Spleen (tissue), 7 donors: ENCODE measurements around the gene ZNF385B.

Source experiments
- POLR2A ChIP-seq, 3 donors: fragments of 450-650 bp; IDR thresholded peaks; one replicate each; pipeline ENCODE4 v1.5.1; 2017; ENCODE audit warnings: antibody characterized with exemption in 3 of 3, mild to moderate bottlenecking in 1 of 3
- POLR2AphosphoS5 ChIP-seq, 3 donors: sonication (generic); formaldehyde crosslinking; IDR thresholded peaks; one replicate each; pipeline ENCODE4 v1.5.1; 2017; ENCODE audit warnings: antibody characterized with exemption in 3 of 3
- TF ChIP-seq, protein P1 (sequence below), 11 experiments: fragments of 200-600 bp in 7 of 11; fragments of 450-650 bp in 4 of 11; sonication (generic) in 4 of 11; IDR thresholded peaks in 8 of 11; conservative IDR thresholded peaks in 3 of 11; 1 replicate in 7 of 11; 2 replicates in 4 of 11; pipeline versions ENCODE4 v1.4.0 to v1.8.0; 2016 to 2021; ENCODE audit warnings: antibody characterized with exemption in 11 of 11, inconsistent platforms in 4 of 11, mild to moderate bottlenecking in 1 of 11
- donor health status: DM: no; HTN: no; CAD: no; lungs with moderate emphysema.
- donor health status: DM: no; HTN: no; CAD: no.
- donor health status: DM: no; HTN: no; CAD: no.

DNA sequence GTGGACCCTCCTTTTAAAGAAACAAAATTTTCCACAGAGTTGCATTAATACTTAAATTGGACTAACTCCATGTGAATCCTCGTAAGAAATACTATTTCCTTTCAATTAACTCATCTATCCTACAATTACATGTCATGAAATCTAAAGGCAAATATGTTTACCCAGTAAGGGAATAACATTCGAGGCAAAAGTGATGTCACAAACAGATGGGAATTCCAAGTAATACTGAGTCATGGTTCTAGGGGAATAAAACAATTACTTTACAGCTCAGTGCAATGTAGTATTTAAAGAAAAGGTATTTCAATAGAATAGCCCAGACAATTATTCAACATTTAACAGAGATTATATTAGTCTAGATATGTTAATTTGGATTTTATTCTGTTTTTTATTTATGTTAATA lies 205.8 kb downstream of the ZNF385B start:
- TF ChIP-seq, protein P1, sequence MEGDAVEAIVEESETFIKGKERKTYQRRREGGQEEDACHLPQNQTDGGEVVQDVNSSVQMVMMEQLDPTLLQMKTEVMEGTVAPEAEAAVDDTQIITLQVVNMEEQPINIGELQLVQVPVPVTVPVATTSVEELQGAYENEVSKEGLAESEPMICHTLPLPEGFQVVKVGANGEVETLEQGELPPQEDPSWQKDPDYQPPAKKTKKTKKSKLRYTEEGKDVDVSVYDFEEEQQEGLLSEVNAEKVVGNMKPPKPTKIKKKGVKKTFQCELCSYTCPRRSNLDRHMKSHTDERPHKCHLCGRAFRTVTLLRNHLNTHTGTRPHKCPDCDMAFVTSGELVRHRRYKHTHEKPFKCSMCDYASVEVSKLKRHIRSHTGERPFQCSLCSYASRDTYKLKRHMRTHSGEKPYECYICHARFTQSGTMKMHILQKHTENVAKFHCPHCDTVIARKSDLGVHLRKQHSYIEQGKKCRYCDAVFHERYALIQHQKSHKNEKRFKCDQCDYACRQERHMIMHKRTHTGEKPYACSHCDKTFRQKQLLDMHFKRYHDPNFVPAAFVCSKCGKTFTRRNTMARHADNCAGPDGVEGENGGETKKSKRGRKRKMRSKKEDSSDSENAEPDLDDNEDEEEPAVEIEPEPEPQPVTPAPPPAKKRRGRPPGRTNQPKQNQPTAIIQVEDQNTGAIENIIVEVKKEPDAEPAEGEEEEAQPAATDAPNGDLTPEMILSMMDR (IDR thresholded peaks at IDR 0.05 in 8 of 11, conservative IDR thresholded peaks at IDR 0.05 in 3 of 11): no peak
- TF ChIP-seq POLR2AphosphoS5 (IDR thresholded peaks at IDR 0.05) (no peak), POLR2A (IDR thresholded peaks at IDR 0.05) (no peak)
